Hematopoietic multipotent progenitor cell (in vitro differentiated cells): Measurements from ENCODE around the gene MSH5. TPM values are rescaled to one million over a fixed set of nuclear protein-coding genes. Genes with fewer than 3 reads are reported as not detected.
"Not testable (repeated sequence)": the region's sequence is repeated elsewhere in the genome, so short reads cannot be mapped to it uniquely, and the experiment has no call there.

Experiments used
- DNase-seq, 3 donors: peaks; one replicate each; pipeline ENCODE4 v3.0.0-alpha.2; 2011 to 2015; ENCODE audit warnings: low read depth in 2 of 3, low spot score in 2 of 3
- total RNA-seq: library from RNA; depleted of rRNA; stranded (reverse); fragments of >200 nt; gene quantifications from one replicate; pipeline ENCODE4 v1.2.3, GENCODE V29; 2012

Gene MSH5
- total RNA-seq, 1 donor = 32.3 TPM

- no peak for DNase-seq
Measured at GRCh38 chr6:31776485-31776988, 36.7 kb downstream of the MSH5 start.

DNA sequence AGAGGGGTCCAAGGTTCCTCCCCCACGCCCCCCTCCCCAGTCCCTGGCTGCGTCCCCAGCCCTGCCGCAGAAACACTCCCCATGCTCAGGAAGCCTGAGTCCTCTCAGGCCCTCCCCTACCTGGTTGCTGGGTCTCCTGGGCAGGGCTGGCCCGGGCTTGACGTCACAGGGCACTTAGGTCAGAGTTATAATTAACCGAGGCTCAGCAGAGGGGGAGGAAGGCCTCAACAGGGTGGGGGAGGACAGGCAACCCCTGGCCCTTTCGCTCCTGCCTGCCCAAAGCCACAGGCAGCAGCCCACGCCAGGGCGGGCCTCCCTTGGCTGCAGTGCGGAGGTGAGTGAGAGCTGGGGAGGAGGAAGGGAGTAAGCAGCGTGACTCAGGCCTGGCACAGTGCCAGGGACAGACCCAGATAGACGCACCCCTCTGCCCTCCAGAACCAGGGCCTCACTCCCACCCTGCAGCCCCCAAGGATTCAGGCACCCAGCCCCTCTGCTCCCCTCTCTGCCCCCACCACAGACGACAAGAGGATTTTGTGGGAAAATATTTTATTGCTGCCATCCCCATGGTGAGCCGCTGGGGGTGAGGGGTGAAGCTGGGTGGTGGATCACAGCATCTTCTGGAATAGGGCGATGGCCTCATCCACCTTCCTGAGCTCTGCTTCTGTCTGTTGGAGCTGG is 37.3 kb downstream of the MSH5 start, which contains the start of gene VWA7:
VWA7 (minus strand) TSS at position 340 of the 678 bp plus-strand sequence. CDS start 549 bp downstream, outside the sequence.
- DNase-seq = peak in 2 of 3 donors; percentile 83 to 89

DNA sequence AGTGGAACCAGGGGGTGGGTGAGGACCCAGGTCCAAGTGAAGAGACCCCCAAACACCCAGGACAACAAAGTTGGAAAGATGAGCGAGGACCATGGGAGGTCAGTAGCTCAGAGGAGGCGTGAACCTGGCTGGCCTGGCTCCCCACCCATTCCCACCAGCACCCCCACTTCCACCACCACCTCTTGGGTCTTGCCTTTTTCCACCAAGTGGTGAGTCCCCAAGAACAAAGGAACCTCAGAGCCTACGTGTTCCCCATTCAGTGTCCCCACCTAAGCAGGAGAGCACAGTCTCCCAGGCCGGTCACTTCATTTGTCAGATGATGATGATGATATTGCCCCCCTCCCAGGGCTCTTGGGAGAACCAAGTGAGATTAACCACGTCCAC is 37.9 kb downstream of the MSH5 start:
- DNase-seq = no peak

GRCh38 chr6:31778193-31778592 is 38.4 kb downstream of the MSH5 start:
- no peak for DNase-seq

- no peak for DNase-seq
Measured at GRCh38 chr6:31778999-31779885, 39.4 kb downstream of the MSH5 start.

GRCh38 chr6:31779908-31780307 is 40.1 kb downstream of the MSH5 start:
- no peak for DNase-seq

DNA sequence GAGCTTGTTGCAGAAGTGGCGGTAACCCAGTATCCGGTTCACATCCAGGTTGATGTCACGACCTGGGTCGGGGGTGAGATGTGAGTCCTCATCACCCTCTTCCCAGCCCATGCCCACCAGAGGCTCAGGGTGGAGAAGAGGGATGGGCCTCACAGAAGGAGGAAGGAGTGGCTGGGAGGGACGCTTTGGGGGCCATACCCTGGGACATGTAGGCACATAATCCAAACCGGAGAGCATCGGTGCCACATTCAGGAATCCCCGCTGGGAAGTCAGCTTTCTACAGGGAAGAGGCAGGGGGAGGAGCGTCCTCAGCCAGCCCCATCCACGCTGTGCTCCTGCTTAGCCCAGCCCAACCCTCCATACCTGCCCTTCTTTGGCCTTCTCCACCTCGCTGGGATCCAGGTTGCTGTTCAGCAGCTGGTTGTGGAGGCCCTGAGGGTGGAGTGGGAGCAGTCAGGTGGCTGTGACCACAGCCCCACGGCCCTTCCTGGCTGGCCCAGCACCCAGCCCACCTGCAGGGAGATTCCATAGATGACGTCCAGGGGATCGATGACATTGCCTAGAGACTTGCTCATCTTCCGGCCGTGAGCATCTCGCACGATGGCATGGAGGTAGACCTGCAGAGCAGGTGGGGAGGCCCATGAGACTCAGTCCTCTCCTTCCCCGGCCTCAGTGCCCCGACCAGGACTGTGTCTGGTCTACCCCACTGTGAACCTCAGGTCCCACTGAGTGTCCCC is 40.9 kb downstream of the MSH5 start:
- DNase-seq = no peak

DNA sequence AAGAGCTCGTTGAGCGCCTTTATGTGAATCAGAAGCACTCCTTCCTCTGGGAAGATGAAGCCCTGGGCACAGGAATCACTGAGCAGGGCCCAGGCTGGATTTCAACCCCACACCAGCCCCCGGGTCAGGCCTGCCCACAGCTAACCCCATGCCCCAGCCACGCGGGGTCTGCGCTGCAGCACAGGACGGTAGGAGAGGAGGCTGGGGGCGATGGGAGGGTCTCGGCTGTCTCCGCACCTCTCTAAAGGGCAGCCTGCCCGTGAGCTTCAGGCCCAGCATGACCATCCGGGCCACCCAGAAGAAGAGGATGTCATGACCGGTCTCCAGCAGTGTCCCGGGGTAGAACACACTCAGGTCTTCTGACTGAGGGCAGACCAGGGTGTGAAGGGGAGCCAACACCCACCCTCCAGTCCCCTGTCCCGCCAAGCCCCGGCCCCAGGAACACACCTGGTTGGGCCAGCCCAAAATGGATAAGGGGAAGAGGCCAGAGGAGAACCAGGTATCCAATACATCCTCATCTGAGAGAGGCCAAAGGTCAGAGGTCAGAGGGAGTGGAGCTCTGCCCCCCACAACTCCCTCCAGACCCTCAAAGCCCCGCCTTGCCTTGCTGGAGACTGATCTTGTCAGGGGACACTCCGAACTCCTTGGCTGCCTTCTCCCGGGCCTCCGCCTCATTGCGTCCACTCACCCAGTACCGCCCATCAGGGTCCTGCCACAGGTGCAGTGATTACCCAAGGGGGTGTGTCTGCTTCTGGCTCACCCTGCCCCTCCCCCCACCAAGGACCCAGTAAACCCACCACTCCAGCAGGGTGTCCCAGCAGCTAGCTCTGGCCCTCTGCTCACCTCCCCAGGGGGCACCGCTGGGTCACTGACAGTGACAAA is 41.7 kb downstream of the MSH5 start:
- DNase-seq = no peak

DNA sequence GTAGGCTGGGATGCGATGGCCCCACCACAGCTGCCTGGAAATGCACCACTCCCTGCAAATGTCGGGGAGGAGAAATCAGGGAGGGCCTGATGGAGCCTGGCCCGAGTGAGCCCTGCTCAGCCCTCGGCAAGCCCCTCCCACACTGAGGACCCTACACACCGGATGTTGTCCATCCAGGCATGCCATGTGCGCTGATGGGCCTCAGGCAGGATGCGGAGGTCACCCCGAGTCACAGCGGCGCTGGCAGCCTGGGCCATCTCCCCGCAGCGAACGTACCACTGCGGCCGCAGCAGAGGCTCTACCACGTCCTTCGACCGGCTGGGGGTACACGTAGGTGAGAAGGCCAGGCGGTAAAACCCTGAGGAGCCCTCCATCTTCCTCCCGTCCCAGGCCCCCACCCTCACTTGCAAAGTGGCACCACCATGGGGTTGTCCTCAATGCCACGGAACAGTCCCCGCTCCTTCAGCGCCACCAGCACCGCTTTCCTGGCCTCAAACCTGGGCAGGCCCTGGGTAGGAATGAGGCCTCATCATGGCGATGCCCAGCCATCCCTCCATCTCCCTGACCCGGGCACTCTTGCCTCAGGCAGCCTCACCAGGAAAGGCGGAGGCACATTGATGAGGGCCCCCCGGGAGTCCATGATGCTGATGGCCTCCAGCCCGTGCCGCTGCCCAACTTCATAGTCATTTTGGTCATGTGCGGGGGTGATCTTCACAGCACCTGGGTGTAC is 42.5 kb downstream of the MSH5 start:
- DNase-seq = no peak

GRCh38 chr6:31784098-31784925 is 44.5 kb downstream of the MSH5 start:
- no peak for DNase-seq

GRCh38 chr6:31785475-31785874 is 45.7 kb downstream of the MSH5 start:
- DNase-seq = no peak

- DNase-seq = peak in 2 of 3 donors; percentile 50 to 70
Measured at GRCh38 chr6:31791324-31792089, 51.7 kb downstream of the MSH5 start.

DNA sequence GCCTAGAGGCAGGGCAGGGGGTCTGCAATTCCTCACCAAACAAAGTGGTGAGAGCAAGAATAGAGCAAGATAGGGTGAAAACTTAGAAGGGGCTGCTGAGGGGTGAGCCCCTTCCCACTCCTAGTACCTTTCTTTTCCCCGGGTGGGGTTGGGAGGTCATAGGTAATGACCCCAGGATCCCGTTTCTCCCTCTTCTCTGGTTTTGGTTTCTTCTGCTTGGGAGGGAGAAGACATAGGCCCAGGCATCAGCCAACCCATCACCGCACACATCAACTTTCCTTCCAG is 52.2 kb downstream of the MSH5 start:
- DNase-seq = no peak

DNA sequence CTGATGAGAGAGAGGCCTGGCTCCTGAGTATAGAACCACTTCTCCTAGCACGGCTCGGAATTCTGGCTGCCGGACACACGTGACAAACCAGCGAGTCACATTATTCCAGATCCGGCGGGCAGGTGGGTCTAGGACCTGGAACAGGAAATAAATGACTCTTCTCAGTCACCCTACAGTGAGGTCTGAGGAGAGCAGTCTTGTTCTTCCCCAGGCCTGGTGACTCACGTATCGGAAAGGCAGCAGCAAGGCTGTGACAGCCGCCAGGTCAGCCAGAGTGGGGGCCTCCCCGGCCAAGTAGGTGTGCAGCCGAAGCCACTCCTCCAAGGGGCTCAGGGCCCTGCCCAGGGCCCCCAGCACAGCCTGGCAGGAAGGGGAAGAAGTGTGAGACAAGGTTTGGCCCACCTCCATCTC is 53.0 kb downstream of the MSH5 start:
- DNase-seq = peak in 2 of 3 donors; percentile 71 to 83

DNA sequence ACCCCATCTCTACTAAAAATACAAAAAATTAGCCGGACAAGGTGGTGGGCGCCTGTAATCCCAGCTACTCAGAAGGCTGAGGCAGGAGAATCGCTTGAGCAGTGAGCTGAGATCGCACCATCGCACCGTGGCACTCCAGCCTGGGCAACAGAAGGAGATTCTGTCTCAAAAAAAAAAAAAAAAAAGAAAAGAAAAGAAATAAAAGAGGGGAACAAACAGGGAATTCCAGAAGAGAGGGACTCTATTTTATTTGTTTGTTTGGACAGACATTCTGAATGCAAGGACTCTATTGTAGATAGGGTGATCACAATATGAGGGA is 54.1 kb downstream of the MSH5 start:
- DNase-seq = not testable (repeated sequence)

- no peak for DNase-seq
Measured at GRCh38 chr6:31794294-31794865, 54.6 kb downstream of the MSH5 start.

DNA sequence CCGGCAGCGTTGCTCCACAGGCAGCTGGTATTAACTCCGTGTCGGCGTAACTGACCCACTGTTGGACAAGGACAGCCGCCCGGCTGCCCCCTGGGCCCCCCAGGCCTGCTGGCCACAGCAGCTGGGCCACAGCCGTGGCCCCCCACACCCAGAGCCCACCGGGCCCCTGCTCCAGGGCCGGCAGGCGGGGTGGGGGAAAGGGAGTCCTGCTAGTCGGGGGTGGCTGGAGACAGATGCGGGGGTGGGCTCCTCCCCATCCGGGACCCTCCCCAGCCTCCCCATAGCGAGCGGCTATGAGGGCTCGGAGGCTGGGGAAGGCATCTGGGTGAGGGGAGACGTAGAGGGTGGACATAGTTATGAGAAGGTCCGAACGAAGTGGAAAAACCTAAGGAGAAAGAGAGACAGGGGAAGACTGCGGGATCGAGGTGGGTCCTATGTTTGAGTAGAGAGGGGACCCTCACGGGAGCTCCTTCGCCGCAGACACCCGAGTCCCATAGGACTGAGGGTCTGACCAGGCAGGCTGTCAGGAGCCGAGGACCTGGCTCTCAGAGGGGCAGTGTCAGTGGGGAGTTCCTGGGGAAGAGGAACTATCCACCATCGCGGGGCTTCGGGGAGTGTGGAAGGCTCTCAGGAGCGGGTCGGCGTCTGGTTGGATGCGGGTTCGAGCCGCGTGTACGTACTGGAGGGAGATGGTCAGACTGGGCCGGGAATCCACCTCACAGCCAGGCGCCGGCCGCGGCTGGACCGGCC is 55.2 kb downstream of the MSH5 start:
- DNase-seq = no peak
